Sigmoid colon (tissue), 4 donors: Measurements from ENCODE around the gene COTL1.

ENCODE experiments used
- EP300 ChIP-seq, 4 donors: sonication (generic); formaldehyde crosslinking; IDR thresholded peaks; one replicate each; pipeline ENCODE4 v1.6.1; 2017; ENCODE audit warnings: antibody characterized with exemption in 4 of 4
- POLR2A ChIP-seq, 2 donors: fragments of 450-650 bp; IDR thresholded peaks; one replicate each; pipeline ENCODE4 v1.6.1; 2016; ENCODE audit warnings: antibody characterized with exemption in 2 of 2, mild to moderate bottlenecking in 2 of 2, moderate library complexity in 2 of 2
- POLR2AphosphoS5 ChIP-seq, 4 donors: sonication (generic); formaldehyde crosslinking; IDR thresholded peaks; one replicate each; pipeline ENCODE4 v1.6.1; 2017; ENCODE audit warnings: antibody characterized with exemption in 4 of 4
- TF ChIP-seq, protein P1 (sequence below), 4 experiments: fragments of 450-650 bp in 3 of 4; fragments of 200-600 bp in 1 of 4; IDR thresholded peaks; one replicate each; pipeline ENCODE4 v1.5.1; 2016 to 2019; ENCODE audit warnings: antibody characterized with exemption in 4 of 4, mild to moderate bottlenecking in 3 of 4, moderate library complexity in 2 of 4

DNA sequence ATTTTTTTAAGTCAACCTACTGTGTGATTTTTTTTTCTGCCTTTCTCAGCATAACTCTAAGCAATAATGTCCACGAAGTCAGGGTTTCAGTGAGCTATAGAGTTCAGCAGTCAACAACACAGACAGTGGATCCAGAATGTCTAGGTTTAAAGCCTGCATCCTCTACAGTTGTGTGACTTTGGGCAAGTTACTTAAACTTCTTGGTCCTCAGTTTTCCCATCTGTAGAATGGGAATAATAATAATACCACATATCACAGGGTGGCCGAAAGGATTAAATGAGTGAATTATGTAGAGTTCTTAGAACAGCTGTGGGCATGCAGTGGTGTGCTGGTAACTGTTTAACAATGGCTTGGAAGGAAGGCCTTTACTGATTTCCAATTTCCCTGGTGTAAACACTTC, 74.6 kb downstream of the COTL1 start:
- TF ChIP-seq POLR2A (IDR thresholded peaks at IDR 0.05) = no peak
- TF ChIP-seq, protein P1, sequence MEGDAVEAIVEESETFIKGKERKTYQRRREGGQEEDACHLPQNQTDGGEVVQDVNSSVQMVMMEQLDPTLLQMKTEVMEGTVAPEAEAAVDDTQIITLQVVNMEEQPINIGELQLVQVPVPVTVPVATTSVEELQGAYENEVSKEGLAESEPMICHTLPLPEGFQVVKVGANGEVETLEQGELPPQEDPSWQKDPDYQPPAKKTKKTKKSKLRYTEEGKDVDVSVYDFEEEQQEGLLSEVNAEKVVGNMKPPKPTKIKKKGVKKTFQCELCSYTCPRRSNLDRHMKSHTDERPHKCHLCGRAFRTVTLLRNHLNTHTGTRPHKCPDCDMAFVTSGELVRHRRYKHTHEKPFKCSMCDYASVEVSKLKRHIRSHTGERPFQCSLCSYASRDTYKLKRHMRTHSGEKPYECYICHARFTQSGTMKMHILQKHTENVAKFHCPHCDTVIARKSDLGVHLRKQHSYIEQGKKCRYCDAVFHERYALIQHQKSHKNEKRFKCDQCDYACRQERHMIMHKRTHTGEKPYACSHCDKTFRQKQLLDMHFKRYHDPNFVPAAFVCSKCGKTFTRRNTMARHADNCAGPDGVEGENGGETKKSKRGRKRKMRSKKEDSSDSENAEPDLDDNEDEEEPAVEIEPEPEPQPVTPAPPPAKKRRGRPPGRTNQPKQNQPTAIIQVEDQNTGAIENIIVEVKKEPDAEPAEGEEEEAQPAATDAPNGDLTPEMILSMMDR (IDR thresholded peaks at IDR 0.05) = no peak
- TF ChIP-seq EP300 (IDR thresholded peaks at IDR 0.05) = no peak
- TF ChIP-seq POLR2AphosphoS5 (IDR thresholded peaks at IDR 0.05) = no peak
